ENCODE data around the gene LRRC42.

DNA sequence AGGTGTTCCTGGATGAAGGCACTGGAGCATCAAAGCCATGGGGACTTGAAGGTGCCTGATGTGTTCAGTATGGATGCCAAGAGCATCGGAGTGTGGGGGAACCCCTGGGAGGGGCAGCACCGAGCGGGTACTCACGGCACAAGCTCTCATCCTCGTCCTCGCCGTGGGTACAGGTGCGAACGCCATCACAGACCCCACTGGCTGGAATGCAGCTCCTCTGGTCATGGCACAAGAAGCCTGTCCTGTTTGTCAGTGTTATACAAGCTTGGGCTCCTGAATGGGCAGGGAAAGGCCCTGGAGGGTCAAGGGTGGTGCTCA lies 65.8 kb downstream of the LRRC42 start:
- TF ChIP-seq, protein P1, sequence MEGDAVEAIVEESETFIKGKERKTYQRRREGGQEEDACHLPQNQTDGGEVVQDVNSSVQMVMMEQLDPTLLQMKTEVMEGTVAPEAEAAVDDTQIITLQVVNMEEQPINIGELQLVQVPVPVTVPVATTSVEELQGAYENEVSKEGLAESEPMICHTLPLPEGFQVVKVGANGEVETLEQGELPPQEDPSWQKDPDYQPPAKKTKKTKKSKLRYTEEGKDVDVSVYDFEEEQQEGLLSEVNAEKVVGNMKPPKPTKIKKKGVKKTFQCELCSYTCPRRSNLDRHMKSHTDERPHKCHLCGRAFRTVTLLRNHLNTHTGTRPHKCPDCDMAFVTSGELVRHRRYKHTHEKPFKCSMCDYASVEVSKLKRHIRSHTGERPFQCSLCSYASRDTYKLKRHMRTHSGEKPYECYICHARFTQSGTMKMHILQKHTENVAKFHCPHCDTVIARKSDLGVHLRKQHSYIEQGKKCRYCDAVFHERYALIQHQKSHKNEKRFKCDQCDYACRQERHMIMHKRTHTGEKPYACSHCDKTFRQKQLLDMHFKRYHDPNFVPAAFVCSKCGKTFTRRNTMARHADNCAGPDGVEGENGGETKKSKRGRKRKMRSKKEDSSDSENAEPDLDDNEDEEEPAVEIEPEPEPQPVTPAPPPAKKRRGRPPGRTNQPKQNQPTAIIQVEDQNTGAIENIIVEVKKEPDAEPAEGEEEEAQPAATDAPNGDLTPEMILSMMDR (IDR thresholded peaks at IDR 0.05; ENCODE audit: insufficient read depth, low read length, poor library complexity, severe bottlenecking) = no peak
- TF ChIP-seq EZH2phosphoT487 (conservative IDR thresholded peaks at IDR 0.05; ENCODE audit: low read length) = no peak

Data from SU-DHL-6 (cell line).